Measurements from ENCODE around the gene CDK6. TPM values are rescaled to one million over a fixed set of nuclear protein-coding genes. Genes with fewer than 3 reads are reported as not detected.
A peak's percentile ranks its signal among the peaks of the same experiment; 100 is the strongest.

CDK6 gene
- total RNA-seq, 2 experiments from 2014 or later: 103 to 106 TPM

GRCh38 chr7:92740134-92740533 is 96.2 kb downstream of the CDK6 start:
- Mint-ChIP-seq H3K36me3 (peaks cover 45% of the 10 kb centered on the region), H3K4me1 (peaks cover 21% of the 10 kb centered on the region), H3K27me3 (no peaks in the 10 kb centered on the region), H3K27ac (no peak overlapping the region), H3K9me3 (peaks cover 10% of the 10 kb centered on the region), H3K4me3 (no peak overlapping the region)
- DNase-seq: no peak

GRCh38 chr7:92739091-92739490 is 97.3 kb downstream of the CDK6 start:
- peaks cover 21% of the 10 kb centered on the region for H3K4me1 Mint-ChIP-seq
- peaks cover 10% of the 10 kb centered on the region for H3K9me3 Mint-ChIP-seq
- H3K27me3 Mint-ChIP-seq: no peaks in the 10 kb centered on the region
- no peak for DNase-seq
- no peak overlapping the region for H3K4me3 Mint-ChIP-seq
- H3K27ac Mint-ChIP-seq: no peak overlapping the region
- peaks cover 50% of the 10 kb centered on the region for H3K36me3 Mint-ChIP-seq

- H3K4me3 Mint-ChIP-seq: no peak overlapping the region
- H3K9me3 Mint-ChIP-seq: peaks cover 5% of the 10 kb centered on the region
- peaks cover 20% of the 10 kb centered on the region for H3K4me1 Mint-ChIP-seq
- peaks cover 47% of the 10 kb centered on the region for H3K36me3 Mint-ChIP-seq
- H3K27ac Mint-ChIP-seq: no peak overlapping the region
- H3K27me3 Mint-ChIP-seq: no peaks in the 10 kb centered on the region
- DNase-seq: no peak
Observed at GRCh38 chr7:92737706-92738105, 98.7 kb downstream of the CDK6 start.

- Mint-ChIP-seq H3K27ac (no peak overlapping the region), H3K4me3 (no peak overlapping the region), H3K4me1 (peaks cover 27% of the 10 kb centered on the region), H3K9me3 (peaks cover 5% of the 10 kb centered on the region), H3K36me3 (peaks cover 54% of the 10 kb centered on the region), H3K27me3 (no peaks in the 10 kb centered on the region)
- no peak for DNase-seq
Observed at GRCh38 chr7:92736870-92737269, 99.5 kb downstream of the CDK6 start.

- no peak overlapping the region for H3K27ac Mint-ChIP-seq
- H3K27me3 Mint-ChIP-seq: no peaks in the 10 kb centered on the region
- H3K36me3 Mint-ChIP-seq: peaks cover 62% of the 10 kb centered on the region
- H3K4me3 Mint-ChIP-seq: no peak overlapping the region
- H3K4me1 Mint-ChIP-seq: peaks cover 38% of the 10 kb centered on the region
- peaks cover 5% of the 10 kb centered on the region for H3K9me3 Mint-ChIP-seq
- DNase-seq: no peak
Observed at GRCh38 chr7:92735707-92736106, 100.7 kb downstream of the CDK6 start.

- Mint-ChIP-seq H3K36me3 (peaks cover 61% of the 10 kb centered on the region), H3K27me3 (no peaks in the 10 kb centered on the region), H3K4me3 (peak overlapping the region; percentile 26), H3K4me1 (peaks cover 40% of the 10 kb centered on the region), H3K9me3 (peaks cover 5% of the 10 kb centered on the region), H3K27ac (peak overlapping the region; percentile 91)
- DNase-seq: no peak
Observed at GRCh38 chr7:92732316-92733036, 103.9 kb downstream of the CDK6 start.

- H3K4me3 Mint-ChIP-seq: no peak overlapping the region
- peak; percentile 31 for DNase-seq
- H3K27ac Mint-ChIP-seq: peak overlapping the region; percentile 91
- H3K27me3 Mint-ChIP-seq: no peaks in the 10 kb centered on the region
- peaks cover 3% of the 10 kb centered on the region for H3K9me3 Mint-ChIP-seq
- peaks cover 60% of the 10 kb centered on the region for H3K36me3 Mint-ChIP-seq
- peaks cover 39% of the 10 kb centered on the region for H3K4me1 Mint-ChIP-seq
Observed at GRCh38 chr7:92731335-92732063, 104.9 kb downstream of the CDK6 start.

GRCh38 chr7:92730808-92731207 is 105.6 kb downstream of the CDK6 start:
- H3K27me3 Mint-ChIP-seq: no peaks in the 10 kb centered on the region
- peaks cover 39% of the 10 kb centered on the region for H3K4me1 Mint-ChIP-seq
- no peak for DNase-seq
- H3K4me3 Mint-ChIP-seq: no peak overlapping the region
- peaks cover 57% of the 10 kb centered on the region for H3K36me3 Mint-ChIP-seq
- H3K27ac Mint-ChIP-seq: peak overlapping the region; percentile 91
- no peaks in the 10 kb centered on the region for H3K9me3 Mint-ChIP-seq

- DNase-seq: no peak
- Mint-ChIP-seq H3K4me3 (no peak overlapping the region), H3K36me3 (peaks cover 61% of the 10 kb centered on the region), H3K27me3 (no peaks in the 10 kb centered on the region), H3K4me1 (peaks cover 39% of the 10 kb centered on the region), H3K27ac (peak overlapping the region; percentile 16), H3K9me3 (no peaks in the 10 kb centered on the region)
Observed at GRCh38 chr7:92729751-92730150, 106.6 kb downstream of the CDK6 start.

- peak overlapping the region; percentile 16 for H3K27ac Mint-ChIP-seq
- H3K27me3 Mint-ChIP-seq: no peaks in the 10 kb centered on the region
- no peak overlapping the region for H3K4me3 Mint-ChIP-seq
- DNase-seq: no peak
- peaks cover 39% of the 10 kb centered on the region for H3K4me1 Mint-ChIP-seq
- no peaks in the 10 kb centered on the region for H3K9me3 Mint-ChIP-seq
- H3K36me3 Mint-ChIP-seq: peaks cover 60% of the 10 kb centered on the region
Observed at GRCh38 chr7:92729172-92729571, 107.2 kb downstream of the CDK6 start.

- H3K27ac Mint-ChIP-seq: no peak overlapping the region
- peaks cover 38% of the 10 kb centered on the region for H3K4me1 Mint-ChIP-seq
- peaks cover 60% of the 10 kb centered on the region for H3K36me3 Mint-ChIP-seq
- no peaks in the 10 kb centered on the region for H3K9me3 Mint-ChIP-seq
- no peak for DNase-seq
- no peaks in the 10 kb centered on the region for H3K27me3 Mint-ChIP-seq
- H3K4me3 Mint-ChIP-seq: no peak overlapping the region
Observed at GRCh38 chr7:92727755-92728154, 108.6 kb downstream of the CDK6 start.

GRCh38 chr7:92725161-92725925 is 111.0 kb downstream of the CDK6 start:
- peaks cover 22% of the 10 kb centered on the region for H3K4me1 Mint-ChIP-seq
- H3K36me3 Mint-ChIP-seq: peaks cover 57% of the 10 kb centered on the region
- no peaks in the 10 kb centered on the region for H3K9me3 Mint-ChIP-seq
- no peaks in the 10 kb centered on the region for H3K27me3 Mint-ChIP-seq
- H3K27ac Mint-ChIP-seq: no peak overlapping the region
- no peak for DNase-seq
- H3K4me3 Mint-ChIP-seq: no peak overlapping the region

- Mint-ChIP-seq H3K4me3 (no peak overlapping the region), H3K36me3 (peaks cover 52% of the 10 kb centered on the region), H3K27ac (no peak overlapping the region)
Observed at GRCh38 chr7:92723943-92724342, 112.4 kb downstream of the CDK6 start.

GRCh38 chr7:92723205-92723604 is 113.2 kb downstream of the CDK6 start:
- peaks cover 59% of the 10 kb centered on the region for H3K36me3 Mint-ChIP-seq
- no peak overlapping the region for H3K27ac Mint-ChIP-seq
- H3K4me1 Mint-ChIP-seq: peaks cover 26% of the 10 kb centered on the region
- no peaks in the 10 kb centered on the region for H3K27me3 Mint-ChIP-seq
- H3K4me3 Mint-ChIP-seq: no peak overlapping the region
- no peaks in the 10 kb centered on the region for H3K9me3 Mint-ChIP-seq
- no peak for DNase-seq

More at GRCh38 chr7:92723943-92724342, 112.4 kb downstream of the CDK6 start:
- H3K9me3 Mint-ChIP-seq: no peaks in the 10 kb centered on the region
- H3K4me1 Mint-ChIP-seq: peaks cover 18% of the 10 kb centered on the region
- no peak for DNase-seq
- no peaks in the 10 kb centered on the region for H3K27me3 Mint-ChIP-seq

- H3K4me3 Mint-ChIP-seq: no peak overlapping the region
- no peak overlapping the region for H3K27ac Mint-ChIP-seq
- DNase-seq: no peak
- peaks cover 30% of the 10 kb centered on the region for H3K4me1 Mint-ChIP-seq
- H3K36me3 Mint-ChIP-seq: peaks cover 64% of the 10 kb centered on the region
- H3K9me3 Mint-ChIP-seq: no peaks in the 10 kb centered on the region
- no peaks in the 10 kb centered on the region for H3K27me3 Mint-ChIP-seq
Observed at GRCh38 chr7:92722541-92722940, 113.8 kb downstream of the CDK6 start.

All from activated naive CD8-positive, alpha-beta T cell treated with anti-CD3 and anti-CD28 coated beads for 36 hours (primary cell).